ENCODE data around the gene TRIO.

DNA sequence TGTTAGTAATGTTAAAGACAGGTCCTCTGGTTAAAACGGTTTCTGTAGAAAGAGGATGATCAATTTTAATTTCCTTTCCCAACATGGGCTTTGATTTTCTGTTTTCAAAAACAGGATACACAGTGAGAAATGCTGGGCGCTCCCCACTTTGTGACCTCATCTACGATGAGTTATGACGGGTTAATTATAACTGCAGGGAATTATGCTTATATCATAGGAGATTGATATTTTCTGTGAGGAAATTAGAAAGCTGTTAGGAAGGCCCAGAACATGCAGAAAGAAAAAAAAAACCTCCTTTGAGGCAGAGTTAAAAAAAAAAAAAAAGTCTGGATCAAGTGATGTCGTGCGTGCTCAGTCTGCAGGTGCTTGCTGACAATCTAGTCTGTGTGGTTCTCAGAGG, 261.6 kb downstream of the TRIO start:
- no peak for TF ChIP-seq EZH2phosphoT487 (IDR thresholded peaks at IDR 0.05; ENCODE audit: low read depth, severe bottlenecking, unreplicated experiment)
- TF ChIP-seq, protein P1, sequence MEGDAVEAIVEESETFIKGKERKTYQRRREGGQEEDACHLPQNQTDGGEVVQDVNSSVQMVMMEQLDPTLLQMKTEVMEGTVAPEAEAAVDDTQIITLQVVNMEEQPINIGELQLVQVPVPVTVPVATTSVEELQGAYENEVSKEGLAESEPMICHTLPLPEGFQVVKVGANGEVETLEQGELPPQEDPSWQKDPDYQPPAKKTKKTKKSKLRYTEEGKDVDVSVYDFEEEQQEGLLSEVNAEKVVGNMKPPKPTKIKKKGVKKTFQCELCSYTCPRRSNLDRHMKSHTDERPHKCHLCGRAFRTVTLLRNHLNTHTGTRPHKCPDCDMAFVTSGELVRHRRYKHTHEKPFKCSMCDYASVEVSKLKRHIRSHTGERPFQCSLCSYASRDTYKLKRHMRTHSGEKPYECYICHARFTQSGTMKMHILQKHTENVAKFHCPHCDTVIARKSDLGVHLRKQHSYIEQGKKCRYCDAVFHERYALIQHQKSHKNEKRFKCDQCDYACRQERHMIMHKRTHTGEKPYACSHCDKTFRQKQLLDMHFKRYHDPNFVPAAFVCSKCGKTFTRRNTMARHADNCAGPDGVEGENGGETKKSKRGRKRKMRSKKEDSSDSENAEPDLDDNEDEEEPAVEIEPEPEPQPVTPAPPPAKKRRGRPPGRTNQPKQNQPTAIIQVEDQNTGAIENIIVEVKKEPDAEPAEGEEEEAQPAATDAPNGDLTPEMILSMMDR (IDR thresholded peaks at IDR 0.05; ENCODE audit: poor library complexity), result no peak
